HepG2 (cell line): ENCODE data around the gene KIRREL3.

Experiments used
- AFF4 ChIP-seq: sonication (generic); formaldehyde crosslinking; IDR thresholded peaks from 2 replicates; pipeline ENCODE4 v1.4.0; 2020; ENCODE audit warnings: missing genetic modification reagents
- CHD4 ChIP-seq: fragments of 200-600 bp; sonication (generic); IDR thresholded peaks from 2 replicates; pipeline ENCODE4 v1.7.0; 2017; ENCODE audit warnings: mild to moderate bottlenecking, low read length, borderline replicate concordance
- CTCF ChIP-seq: sonication (generic); formaldehyde crosslinking; IDR thresholded peaks from 2 replicates; pipeline ENCODE4 v1.5.0; 2020; ENCODE audit warnings: mild to moderate bottlenecking, missing genetic modification reagents, moderate library complexity
- HOXA3 ChIP-seq: sonication (generic); formaldehyde crosslinking; IDR thresholded peaks from 2 replicates; pipeline ENCODE4 v1.5.0; 2020; ENCODE audit warnings: missing genetic modification reagents
- RFX5 ChIP-seq: IDR thresholded peaks from 2 replicates; pipeline ENCODE4 v1.6.1; 2011; ENCODE audit warnings: low read depth, low read length, improper control_type of control experiment
- TARDBP ChIP-seq: sonication (generic); formaldehyde crosslinking; IDR thresholded peaks from 2 replicates; pipeline ENCODE4 v1.8.0; 2022; ENCODE audit warnings: mild to moderate bottlenecking, missing genetic modification reagents
- ZNF224 ChIP-seq: sonication (generic); formaldehyde crosslinking; IDR thresholded peaks from 2 replicates; pipeline ENCODE4 v1.5.0; 2020; ENCODE audit warnings: mild to moderate bottlenecking, missing genetic modification reagents
- ZNF333 ChIP-seq: sonication (generic); formaldehyde crosslinking; IDR thresholded peaks from 2 replicates; pipeline ENCODE4 v1.4.0; 2020; ENCODE audit warnings: mild to moderate bottlenecking, missing genetic modification reagents, borderline replicate concordance
- ZNF776 ChIP-seq: sonication (generic); formaldehyde crosslinking; IDR thresholded peaks from 2 replicates; pipeline ENCODE4 v1.4.0; 2020; ENCODE audit warnings: mild to moderate bottlenecking, missing genetic modification reagents

GRCh38 chr11:126963115-126963514, 37.5 kb downstream of the KIRREL3 start:
- TF ChIP-seq TARDBP (no peak), RFX5 (no peak), CTCF (CRISPR knock-in tag) (no peak), ZNF224 (CRISPR knock-in tag) (no peak), AFF4 (CRISPR knock-in tag) (no peak), ZNF333 (CRISPR knock-in tag) (no peak), ZNF776 (CRISPR knock-in tag) (no peak), CHD4 (no peak), HOXA3 (CRISPR knock-in tag) (no peak)
